Neural cell (in vitro differentiated cells): ENCODE results near the gene ART5. TPM values are rescaled to one million over a fixed set of nuclear protein-coding genes. Genes with fewer than 3 reads are reported as not detected.

Experiments
- H2AFZ ChIP-seq: fragments of 200-600, 300-800 bp; sonication (generic), shearing (Covaris generic); 2 replicates; pipeline ENCODE4 v1.6.0; 2014; ENCODE audit warnings: low read depth, mild to moderate bottlenecking, antibody characterized with exemption, low read length, moderate library complexity
- H3F3A ChIP-seq: fragments of 200-600 bp; shearing (Covaris generic); 2 replicates; pipeline ENCODE4 v1.6.1; 2016; ENCODE audit warnings: mild to moderate bottlenecking, moderate library complexity, mixed read lengths, antibody characterized with exemption, low read length; ENCODE audit not compliant: insufficient read depth, poor library complexity, severe bottlenecking
- H3K27ac ChIP-seq: fragments of 200-600, 300-800 bp; sonication (generic), shearing (Covaris generic); 2 replicates; pipeline ENCODE4 v1.5.1; 2014; ENCODE audit warnings: mild to moderate bottlenecking, low read length, moderate library complexity
- H3K27me3 ChIP-seq: fragments of 300-800, 200-600 bp; sonication (generic), shearing (Covaris generic); 2 replicates; pipeline ENCODE4 v1.6.0; 2014; ENCODE audit warnings: mild to moderate bottlenecking, low read depth, low read length, moderate library complexity; ENCODE audit not compliant: insufficient read depth
- H3K36me3 ChIP-seq: fragments of 300-800, 200-600 bp; sonication (generic), shearing (Covaris generic); 2 replicates; pipeline ENCODE4 v1.5.1; 2014; ENCODE audit warnings: mild to moderate bottlenecking, antibody characterized with exemption, low read length, moderate library complexity; ENCODE audit not compliant: insufficient read depth
- H3K4me2 ChIP-seq: fragments of 300-800, 200-600 bp; sonication (generic), shearing (Covaris generic); 2 replicates; pipeline ENCODE4 v1.6.0; 2014; ENCODE audit warnings: mild to moderate bottlenecking, low read length
- H3K4me3 ChIP-seq: fragments of 300-800, 200-600 bp; sonication (generic), shearing (Covaris generic); 2 replicates; pipeline ENCODE4 v1.5.1; 2014; ENCODE audit warnings: mild to moderate bottlenecking, low read length, moderate library complexity
- H3K79me2 ChIP-seq: fragments of 200-600 bp; shearing (Covaris generic); replicated peaks from 2 replicates; pipeline ENCODE4 v1.6.0; 2014; ENCODE audit warnings: mild to moderate bottlenecking, low read length, moderate library complexity; ENCODE audit not compliant: insufficient read depth
- H3K9ac ChIP-seq: fragments of 300-800, 200-600 bp; sonication (generic), shearing (Covaris generic); 2 replicates; pipeline ENCODE4 v1.6.1; 2016; ENCODE audit warnings: mild to moderate bottlenecking, low read length, mixed read lengths
- H3K9me2 ChIP-seq: fragments of 200-600 bp; shearing (Covaris generic); 2 replicates; pipeline ENCODE4 v1.6.1; 2016; ENCODE audit warnings: mild to moderate bottlenecking, low read length, mixed read lengths; ENCODE audit not compliant: insufficient read depth
- H3K9me3 ChIP-seq: fragments of 200-600, 300-800 bp; sonication (generic), shearing (Covaris generic); 2 replicates; pipeline ENCODE4 v1.6.1; 2016; ENCODE audit warnings: mild to moderate bottlenecking, mixed run types, low read length, moderate library complexity, mixed read lengths
- H4K20me1 ChIP-seq: fragments of 200-600 bp; shearing (Covaris generic); 2 replicates; pipeline ENCODE4 v1.6.1; 2016; ENCODE audit warnings: mild to moderate bottlenecking, mixed run types; ENCODE audit not compliant: insufficient read depth
- CTCF ChIP-seq: fragments of 450-650 bp; IDR thresholded peaks from 2 replicates; pipeline ENCODE4 v1.5.1; 2014; ENCODE audit warnings: antibody characterized with exemption, mild to moderate bottlenecking, moderate library complexity; ENCODE audit not compliant: poor library complexity, severe bottlenecking
- EP300 ChIP-seq: fragments of 450-650 bp; conservative IDR thresholded peaks from 2 replicates; pipeline ENCODE4 v1.6.1; 2014; ENCODE audit warnings: antibody characterized with exemption, mild to moderate bottlenecking, moderate library complexity; ENCODE audit not compliant: poor library complexity, severe bottlenecking
- EZH2 ChIP-seq: fragments of 200-600, 300-800 bp; shearing (Covaris generic), sonication (generic); IDR thresholded peaks from 2 replicates; pipeline ENCODE4 v1.6.1; 2014; ENCODE audit warnings: antibody characterized with exemption, low read length, borderline replicate concordance, mild to moderate bottlenecking; ENCODE audit not compliant: insufficient read depth, poor library complexity, severe bottlenecking
- MXI1 ChIP-seq: fragments of 450-650 bp; conservative IDR thresholded peaks from 2 replicates; pipeline ENCODE4 v1.6.1; 2014; ENCODE audit warnings: antibody characterized with exemption, mild to moderate bottlenecking; ENCODE audit not compliant: poor library complexity, severe bottlenecking
- POLR2AphosphoS5 ChIP-seq: IDR thresholded peaks from 2 replicates; pipeline ENCODE4 v1.6.1; 2012
- RAD21 ChIP-seq: fragments of 450-650 bp; conservative IDR thresholded peaks from 2 replicates; pipeline ENCODE4 v1.6.1; 2014; ENCODE audit warnings: antibody characterized with exemption, mild to moderate bottlenecking, moderate library complexity
- REST ChIP-seq: IDR thresholded peaks from 2 replicates; pipeline ENCODE4 v1.6.1; 2012; ENCODE audit warnings: borderline replicate concordance
- SMC3 ChIP-seq: fragments of 450-650 bp; conservative IDR thresholded peaks from 2 replicates; pipeline ENCODE4 v1.6.1; 2014; ENCODE audit warnings: antibody characterized with exemption, mild to moderate bottlenecking, moderate library complexity; ENCODE audit not compliant: poor library complexity
- TAF1 ChIP-seq: IDR thresholded peaks from 2 replicates; pipeline ENCODE4 v1.6.1; 2012; ENCODE audit warnings: low read depth
- polyA plus RNA-seq: library from polyadenylated mRNA; depleted of rRNA; stranded (reverse); fragments of >200 nt; gene quantifications from 2 replicates; pipeline ENCODE4 v1.2.3, GENCODE V29; 2014

The ART5 gene
- polyA plus RNA-seq, 1 donor from 2014 or later: not detected

- Histone ChIP-seq H3K4me2 (no peak within 1 kb of the TSS), H3K4me3 (no peak within 1 kb of the TSS), H3K9me2 (no peaks in the 10 kb centered on the region), H3K79me2 (no peaks in the 10 kb centered on the region), H3K9me3 (no peaks in the 10 kb centered on the region), H3K27me3 (no peaks in the 10 kb centered on the region), H3F3A (no peaks in the 10 kb centered on the region), H3K36me3 (peaks cover 12% of the 10 kb centered on the region), H3K9ac (no peak within 1 kb of the TSS), H4K20me1 (no peaks in the 10 kb centered on the region), H3K27ac (no peak within 1 kb of the TSS), H2AFZ (no peak within 1 kb of the TSS)
- no peak for TF ChIP-seq REST
- no peak for TF ChIP-seq MXI1
- no peak for TF ChIP-seq CTCF
- no peak for TF ChIP-seq TAF1
- TF ChIP-seq RAD21: no peak
- no peak for TF ChIP-seq POLR2AphosphoS5
- TF ChIP-seq SMC3: no peak
- no peak for TF ChIP-seq EP300
- TF ChIP-seq EZH2: no peak
Measured at GRCh38 chr11:3671334-3672254, 29.8 kb upstream of the ART5 start, which contains the start of gene CHRNA10. Gene CHRNA10, minus strand, starts transcription at chr11:3671384. Its CDS starts 72 bp downstream, at chr11:3671312.

- no peak overlapping the region for H3K4me3 ChIP-seq
- H3K27me3 ChIP-seq: no peaks in the 10 kb centered on the region
- H3K4me2 ChIP-seq: no peak overlapping the region
- H3F3A ChIP-seq: no peaks in the 10 kb centered on the region
- TF ChIP-seq SMC3 (no peak), CTCF (no peak), POLR2AphosphoS5 (no peak), TAF1 (no peak), EP300 (no peak), REST (no peak)
- no peaks in the 10 kb centered on the region for H3K9me2 ChIP-seq
- H2AFZ ChIP-seq: no peak overlapping the region
- no peak overlapping the region for H3K9ac ChIP-seq
- no peaks in the 10 kb centered on the region for H3K9me3 ChIP-seq
- H4K20me1 ChIP-seq: no peaks in the 10 kb centered on the region
- no peak overlapping the region for H3K27ac ChIP-seq
- no peaks in the 10 kb centered on the region for H3K79me2 ChIP-seq
- peaks cover 7% of the 10 kb centered on the region for H3K36me3 ChIP-seq
Measured at GRCh38 chr11:3669742-3670183, 28.0 kb upstream of the ART5 start.
